SU-DHL-6 (cell line): ENCODE results near the gene RABL6.

Source experiments
- CTCF ChIP-seq: fragments of 200-600 bp; sonication (generic); IDR thresholded peaks from one replicate; pipeline ENCODE4 v1.5.1; 2017; ENCODE audit warnings: antibody characterized with exemption, mild to moderate bottlenecking, low read length, moderate library complexity; ENCODE audit not compliant: insufficient read depth, poor library complexity, severe bottlenecking
- EZH2phosphoT487 ChIP-seq: fragments of 200-600 bp; sonication (generic), shearing (Covaris generic); conservative IDR thresholded peaks from 2 replicates; pipeline ENCODE4 v1.6.1; 2018; ENCODE audit warnings: mild to moderate bottlenecking, antibody characterized with exemption, low read length, moderate library complexity, mixed read lengths

- TF ChIP-seq CTCF (no peak), EZH2phosphoT487 (no peak)
Measured at GRCh38 chr9:136827794-136828473, 20.2 kb downstream of the RABL6 start.
